ENCODE data around the gene ERMAP. TPM values are rescaled to one million over a fixed set of nuclear protein-coding genes. Genes with fewer than 3 reads are reported as not detected.

ERMAP gene, protein sequence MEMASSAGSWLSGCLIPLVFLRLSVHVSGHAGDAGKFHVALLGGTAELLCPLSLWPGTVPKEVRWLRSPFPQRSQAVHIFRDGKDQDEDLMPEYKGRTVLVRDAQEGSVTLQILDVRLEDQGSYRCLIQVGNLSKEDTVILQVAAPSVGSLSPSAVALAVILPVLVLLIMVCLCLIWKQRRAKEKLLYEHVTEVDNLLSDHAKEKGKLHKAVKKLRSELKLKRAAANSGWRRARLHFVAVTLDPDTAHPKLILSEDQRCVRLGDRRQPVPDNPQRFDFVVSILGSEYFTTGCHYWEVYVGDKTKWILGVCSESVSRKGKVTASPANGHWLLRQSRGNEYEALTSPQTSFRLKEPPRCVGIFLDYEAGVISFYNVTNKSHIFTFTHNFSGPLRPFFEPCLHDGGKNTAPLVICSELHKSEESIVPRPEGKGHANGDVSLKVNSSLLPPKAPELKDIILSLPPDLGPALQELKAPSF
- polyA plus RNA-seq (2011; rRNA removed) (24.4 and 26.5 TPM in 2 replicates), polyA minus RNA-seq (2011; rRNA and poly(A)+ RNA removed) (10.9 and 14.7 TPM in 2 replicates)

DNA sequence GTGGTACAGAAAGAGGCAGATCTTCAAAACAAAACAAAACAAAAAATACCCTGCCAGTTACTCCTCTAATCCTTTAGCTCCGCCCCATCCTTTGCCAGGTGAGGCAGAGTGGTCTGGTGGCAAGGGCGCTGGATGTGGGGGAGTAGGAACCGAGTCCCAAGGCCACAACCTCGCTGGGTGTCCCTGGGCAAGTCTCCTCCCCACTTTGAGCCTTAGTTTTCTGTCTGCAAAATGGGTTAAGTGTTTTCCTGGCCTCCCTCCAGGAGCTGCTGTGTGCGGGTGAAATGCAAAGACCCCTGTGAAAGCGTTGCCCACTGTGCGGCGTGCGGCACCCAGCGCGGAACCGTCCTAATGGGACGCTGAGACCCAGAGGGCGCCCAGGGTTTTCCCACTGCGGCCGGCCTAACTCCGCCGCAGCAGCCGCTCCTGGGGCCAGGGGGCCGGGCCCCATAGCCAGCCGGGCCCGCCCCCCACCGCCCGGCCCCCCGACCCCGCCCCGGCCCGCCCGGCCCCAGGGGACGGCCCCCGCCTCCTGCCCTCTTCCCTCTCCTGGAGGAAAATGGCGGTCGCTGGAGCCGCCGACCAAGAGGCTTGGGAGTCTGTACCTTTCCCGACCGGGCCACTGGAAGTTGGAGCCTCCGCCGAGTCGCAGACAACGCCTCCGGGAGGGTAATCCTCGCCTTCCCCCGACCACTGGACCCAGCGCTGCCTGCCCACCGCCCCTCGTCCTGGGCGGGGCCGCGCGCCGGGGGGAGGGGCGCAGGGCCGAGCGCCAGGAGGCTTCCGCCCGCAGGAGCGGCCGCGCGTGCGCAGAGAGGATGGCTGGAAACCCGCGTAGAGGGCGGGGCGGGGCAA is at the start of gene ERMAP, which contains the start of gene SVBP:
TSS of gene ERMAP (plus strand) at position 538 of the 855 bp plus-strand sequence. CDS start 13,327 bp downstream, outside the sequence.
TSS of gene SVBP (minus strand) at position 813 of the 855 bp plus-strand sequence. CDS start 853 bp downstream, outside the sequence.
- ChIA-PET CTCF (interaction anchor here (1.3 to 2.2 kb wide), 4 partner anchors 9 to 256 kb away, joined by 3 to 6 read pairs (median 5); no protein-coding TSS in a partner anchor), POLR2A (interaction anchor here (0.7 to 1.0 kb wide), 3 partner anchors 30 to 1713 kb away, joined by 3 to 4 read pairs (median 3); partner anchors contain the start of gene P3H1)
- DNase-seq (ENCODE audit: low read depth), result no peak
- peak within 1 kb of the TSS; percentile 73 for H3K4me3 ChIP-seq (ENCODE audit: low read depth, low read length)
- TF ChIP-seq, protein P1, sequence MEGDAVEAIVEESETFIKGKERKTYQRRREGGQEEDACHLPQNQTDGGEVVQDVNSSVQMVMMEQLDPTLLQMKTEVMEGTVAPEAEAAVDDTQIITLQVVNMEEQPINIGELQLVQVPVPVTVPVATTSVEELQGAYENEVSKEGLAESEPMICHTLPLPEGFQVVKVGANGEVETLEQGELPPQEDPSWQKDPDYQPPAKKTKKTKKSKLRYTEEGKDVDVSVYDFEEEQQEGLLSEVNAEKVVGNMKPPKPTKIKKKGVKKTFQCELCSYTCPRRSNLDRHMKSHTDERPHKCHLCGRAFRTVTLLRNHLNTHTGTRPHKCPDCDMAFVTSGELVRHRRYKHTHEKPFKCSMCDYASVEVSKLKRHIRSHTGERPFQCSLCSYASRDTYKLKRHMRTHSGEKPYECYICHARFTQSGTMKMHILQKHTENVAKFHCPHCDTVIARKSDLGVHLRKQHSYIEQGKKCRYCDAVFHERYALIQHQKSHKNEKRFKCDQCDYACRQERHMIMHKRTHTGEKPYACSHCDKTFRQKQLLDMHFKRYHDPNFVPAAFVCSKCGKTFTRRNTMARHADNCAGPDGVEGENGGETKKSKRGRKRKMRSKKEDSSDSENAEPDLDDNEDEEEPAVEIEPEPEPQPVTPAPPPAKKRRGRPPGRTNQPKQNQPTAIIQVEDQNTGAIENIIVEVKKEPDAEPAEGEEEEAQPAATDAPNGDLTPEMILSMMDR (IDR thresholded peaks at IDR 0.05; ENCODE audit: insufficient read depth, low read depth, low read length), result no peak
- H3K36me3 ChIP-seq (ENCODE audit: control insufficient read depth, insufficient read depth, low read length), result no peaks in the 10 kb centered on the region
- H3K27me3 ChIP-seq (ENCODE audit: control insufficient read depth, insufficient read depth, low read length), result no peaks in the 10 kb centered on the region

DNA sequence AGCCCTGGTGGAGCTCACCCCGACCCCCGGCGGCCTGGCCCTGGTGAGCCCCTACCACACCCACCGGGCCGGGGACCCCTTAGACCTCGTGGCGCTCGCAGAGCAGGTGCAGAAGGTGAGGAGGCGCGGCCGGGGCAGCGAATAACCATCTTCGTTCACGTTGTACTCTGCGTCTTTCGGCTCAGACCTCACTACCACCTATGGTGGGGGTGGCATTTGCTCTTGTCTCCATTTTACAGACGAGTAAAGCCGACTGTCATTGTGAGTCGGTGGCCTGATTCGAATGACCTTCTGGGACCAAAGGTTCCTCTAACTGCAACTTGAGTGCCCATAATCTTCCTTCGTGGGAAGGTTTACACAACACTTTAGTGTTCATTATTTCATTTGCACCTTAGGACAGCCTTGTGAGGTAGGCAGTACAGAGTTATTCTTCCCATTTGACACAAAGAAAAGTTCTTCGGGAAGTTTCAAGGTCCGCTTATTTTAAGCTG is 49.4 kb upstream of the ERMAP start:
- no peak for DNase-seq (ENCODE audit: low read depth)
- Histone ChIP-seq H3K27me3 (ENCODE audit: control insufficient read depth, insufficient read depth, low read length) (no peaks in the 10 kb centered on the region), H3K36me3 (ENCODE audit: control insufficient read depth, insufficient read depth, low read length) (peaks cover under 1% of the 10 kb centered on the region), H3K4me3 (ENCODE audit: low read depth, low read length) (peak overlapping the region; percentile 69)
- TF ChIP-seq, protein P1 (IDR thresholded peaks at IDR 0.05; ENCODE audit: insufficient read depth, low read depth, low read length), result no peak
- POLR2A ChIA-PET, result interaction anchor here (0.7 kb wide), 1 partner anchor 433 kb away, joined by 4 read pairs; no protein-coding TSS in a partner anchor
- CTCF ChIA-PET, result interaction anchor here (2.1 to 5.8 kb wide), 3 partner anchors 10 to 594 kb away, joined by 5 to 34 read pairs (median 17); no protein-coding TSS in a partner anchor

DNA sequence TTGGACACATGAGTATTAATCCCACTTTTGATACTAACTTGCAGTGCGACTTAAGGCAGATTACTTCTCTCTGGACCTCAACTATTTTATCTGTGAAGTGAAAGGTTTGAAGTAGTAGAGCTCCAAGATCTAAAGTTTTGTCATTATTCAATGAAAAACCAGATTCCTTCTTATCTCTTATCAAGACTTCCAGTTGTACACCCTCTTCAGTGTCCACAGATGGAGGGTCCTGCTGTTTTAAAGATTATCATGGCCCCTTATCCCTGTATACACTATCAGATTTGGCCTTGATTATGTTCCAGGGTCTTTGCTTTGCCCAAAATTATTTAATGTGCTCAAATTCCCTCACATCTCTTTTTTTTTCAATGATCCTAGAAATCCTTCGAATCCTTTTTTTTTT is 48.8 kb upstream of the ERMAP start:
- POLR2A ChIA-PET, result no interaction called here
- TF ChIP-seq, protein P1 (IDR thresholded peaks at IDR 0.05; ENCODE audit: insufficient read depth, low read depth, low read length), result no peak
- CTCF ChIA-PET, result interaction anchor here (1.6 to 5.8 kb wide), 3 partner anchors 10 to 595 kb away, joined by 5 to 34 read pairs (median 8); no protein-coding TSS in a partner anchor

DNA sequence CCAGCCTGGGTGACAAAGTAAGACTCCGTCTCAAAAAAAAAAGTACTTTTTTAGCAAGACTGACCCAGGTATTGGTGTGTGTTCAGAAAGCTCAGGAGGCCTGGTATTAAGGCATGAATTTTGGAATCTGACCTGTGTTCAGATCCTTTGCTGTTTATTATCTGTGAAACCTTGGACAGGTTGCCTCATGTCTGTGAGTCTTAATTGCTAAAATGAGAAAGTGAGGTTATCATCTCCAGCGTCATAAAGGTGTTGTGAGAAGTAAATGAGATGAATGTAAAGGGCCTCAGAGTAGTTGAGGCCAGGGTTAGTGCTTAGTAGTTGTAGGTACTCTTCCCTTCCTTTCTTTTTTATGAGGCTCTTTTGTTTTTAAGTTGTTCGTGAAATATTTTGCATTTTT is 47.1 kb upstream of the ERMAP start:
- Histone ChIP-seq H3K4me3 (ENCODE audit: low read depth, low read length) (no peak overlapping the region), H3K36me3 (ENCODE audit: control insufficient read depth, insufficient read depth, low read length) (peaks cover 3% of the 10 kb centered on the region; the same call in 1 of the 2 replicates), H3K27me3 (ENCODE audit: control insufficient read depth, insufficient read depth, low read length) (no peaks in the 10 kb centered on the region)
- TF ChIP-seq, protein P1 (IDR thresholded peaks at IDR 0.05; ENCODE audit: insufficient read depth, low read depth, low read length), result no peak
- CTCF ChIA-PET, result interaction anchor here (1.6 to 5.8 kb wide), 3 partner anchors 8 to 304 kb away, joined by 4 to 34 read pairs (median 8); no protein-coding TSS in a partner anchor
- POLR2A ChIA-PET, result no interaction called here
- no peak for DNase-seq (ENCODE audit: low read depth)

More for the DNA sequence above, 48.8 kb upstream of the ERMAP start:
- Histone ChIP-seq H3K4me3 (ENCODE audit: low read depth, low read length) (no peak overlapping the region), H3K27me3 (ENCODE audit: control insufficient read depth, insufficient read depth, low read length) (no peaks in the 10 kb centered on the region), H3K36me3 (ENCODE audit: control insufficient read depth, insufficient read depth, low read length) (0 out of 2 replicates have a peak, but pooled peaks cover 1% of the 10 kb centered on the region)
- no peak for DNase-seq (ENCODE audit: low read depth)

Measured in BJ (cell line).